Activated gamma-delta T cell treated with anti-CD3 and anti-CD28 coated beads, Interleukin-2, amount 50 U/mL, for 16 hours (primary cell): ENCODE results near the gene DDX1.
A peak's percentile ranks its signal among the peaks of the same experiment; 100 is the strongest.

Source experiments
- DNase-seq: peaks from one replicate; pipeline ENCODE4 v3.0.0-alpha.2; 2020; ENCODE audit warnings: low read depth

DDX1 gene

GRCh38 chr2:15630121-15630977 is 38.7 kb downstream of the DDX1 start:
- DNase-seq, result no peak

- DNase-seq, result no peak
Observed at GRCh38 chr2:15630978-15631719, 39.5 kb downstream of the DDX1 start.

- DNase-seq, result no peak
Observed at GRCh38 chr2:15631883-15632282, 40.2 kb downstream of the DDX1 start.

GRCh38 chr2:15633043-15633970 is 41.6 kb downstream of the DDX1 start:
- no peak for DNase-seq

GRCh38 chr2:15633971-15634346 is 42.3 kb downstream of the DDX1 start:
- DNase-seq, result no peak

GRCh38 chr2:15634846-15635490 is 43.3 kb downstream of the DDX1 start:
- no peak for DNase-seq

GRCh38 chr2:15636972-15637785 is 45.5 kb downstream of the DDX1 start:
- DNase-seq, result peak; percentile 26

- DNase-seq, result no peak
Observed at GRCh38 chr2:15638720-15639119, 47.1 kb downstream of the DDX1 start.

GRCh38 chr2:15639323-15640251 is 47.9 kb downstream of the DDX1 start:
- no peak for DNase-seq

GRCh38 chr2:15640261-15640711 is 48.6 kb downstream of the DDX1 start:
- no peak for DNase-seq

- no peak for DNase-seq
Observed at GRCh38 chr2:15640784-15641183, 49.1 kb downstream of the DDX1 start.

GRCh38 chr2:15641530-15641982 is 49.9 kb downstream of the DDX1 start:
- no peak for DNase-seq

- no peak for DNase-seq
Observed at GRCh38 chr2:15642011-15642814, 50.5 kb downstream of the DDX1 start.

- DNase-seq, result no peak
Observed at GRCh38 chr2:15642815-15643500, 51.3 kb downstream of the DDX1 start.

- no peak for DNase-seq
Observed at GRCh38 chr2:15643791-15644585, 52.3 kb downstream of the DDX1 start.

- DNase-seq, result no peak
Observed at GRCh38 chr2:15645300-15645699, 53.6 kb downstream of the DDX1 start.

GRCh38 chr2:15645720-15646385 is 54.2 kb downstream of the DDX1 start:
- DNase-seq, result no peak
